Measurements from ENCODE around the gene ADIG.

DNA sequence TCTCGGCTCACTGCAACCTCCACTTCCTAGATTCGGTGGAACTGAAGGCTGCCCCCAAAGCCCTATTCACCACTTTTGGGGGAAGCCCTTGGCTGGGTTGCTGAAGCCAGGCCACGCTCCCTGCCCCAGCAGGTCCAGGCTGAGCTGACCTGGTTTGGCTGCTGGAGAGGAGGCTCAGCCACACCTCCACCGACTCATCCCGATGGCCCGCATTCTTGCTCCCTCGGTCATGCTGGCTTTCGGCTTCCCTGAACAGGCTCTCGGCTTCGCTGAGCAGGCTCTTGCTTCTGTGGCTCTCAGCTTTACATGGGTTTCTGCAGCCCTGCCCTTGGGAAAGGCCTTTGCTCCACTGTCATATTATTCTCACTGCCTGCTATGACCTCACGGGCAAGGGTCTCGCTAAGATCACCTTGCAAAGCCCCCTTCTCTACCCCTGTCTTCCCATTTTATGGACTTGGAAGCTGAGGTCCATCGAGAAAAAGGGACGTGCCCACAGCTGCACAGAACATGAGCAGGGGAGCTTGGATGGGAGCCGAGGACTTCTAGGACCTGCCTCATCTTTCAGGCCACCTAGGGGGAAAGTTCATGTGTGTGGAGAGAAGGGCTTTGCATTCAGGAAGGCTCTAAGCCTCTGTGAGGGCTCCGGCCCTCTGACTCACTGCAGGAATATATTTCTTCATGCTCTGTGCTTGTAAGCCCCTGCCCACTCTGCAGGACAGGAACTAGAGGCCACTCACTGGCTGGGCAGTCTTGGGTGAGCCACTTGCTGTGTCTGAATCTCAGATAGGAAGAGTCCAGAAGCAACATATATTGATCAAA, 36.2 kb downstream of the ADIG start:
- TF ChIP-seq, protein P1, sequence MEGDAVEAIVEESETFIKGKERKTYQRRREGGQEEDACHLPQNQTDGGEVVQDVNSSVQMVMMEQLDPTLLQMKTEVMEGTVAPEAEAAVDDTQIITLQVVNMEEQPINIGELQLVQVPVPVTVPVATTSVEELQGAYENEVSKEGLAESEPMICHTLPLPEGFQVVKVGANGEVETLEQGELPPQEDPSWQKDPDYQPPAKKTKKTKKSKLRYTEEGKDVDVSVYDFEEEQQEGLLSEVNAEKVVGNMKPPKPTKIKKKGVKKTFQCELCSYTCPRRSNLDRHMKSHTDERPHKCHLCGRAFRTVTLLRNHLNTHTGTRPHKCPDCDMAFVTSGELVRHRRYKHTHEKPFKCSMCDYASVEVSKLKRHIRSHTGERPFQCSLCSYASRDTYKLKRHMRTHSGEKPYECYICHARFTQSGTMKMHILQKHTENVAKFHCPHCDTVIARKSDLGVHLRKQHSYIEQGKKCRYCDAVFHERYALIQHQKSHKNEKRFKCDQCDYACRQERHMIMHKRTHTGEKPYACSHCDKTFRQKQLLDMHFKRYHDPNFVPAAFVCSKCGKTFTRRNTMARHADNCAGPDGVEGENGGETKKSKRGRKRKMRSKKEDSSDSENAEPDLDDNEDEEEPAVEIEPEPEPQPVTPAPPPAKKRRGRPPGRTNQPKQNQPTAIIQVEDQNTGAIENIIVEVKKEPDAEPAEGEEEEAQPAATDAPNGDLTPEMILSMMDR (IDR thresholded peaks at IDR 0.05) = no peak
- TF ChIP-seq EP300 (IDR thresholded peaks at IDR 0.05) (no peak), POLR2A (IDR thresholded peaks at IDR 0.05; ENCODE audit: low read depth) (no peak), POLR2AphosphoS5 (IDR thresholded peaks at IDR 0.05) (no peak)
